ENCODE results near the gene ADAM12.

DNA sequence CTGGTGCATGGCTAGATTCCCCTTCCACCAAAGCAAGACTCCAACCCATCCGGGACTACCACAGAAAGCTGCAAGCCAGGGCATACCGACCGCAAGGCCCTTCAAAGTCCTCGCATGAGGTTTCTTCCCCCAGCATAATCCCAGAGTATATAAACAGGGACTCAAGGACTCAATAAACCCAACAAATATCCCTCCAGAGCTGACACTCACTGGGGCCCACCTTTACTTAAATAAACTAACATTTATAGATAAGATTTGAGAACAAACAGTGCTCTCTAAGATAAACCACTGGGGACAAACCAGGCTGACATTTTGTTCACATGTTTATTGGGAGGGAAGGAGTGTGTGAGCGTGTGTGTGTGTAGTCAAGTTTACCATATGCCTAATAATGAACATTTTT, 138.2 kb downstream of the ADAM12 start:
- TF ChIP-seq CTCF (IDR thresholded peaks at IDR 0.05; ENCODE audit: low read length) = no peak
- TF ChIP-seq EZH2phosphoT487 (IDR thresholded peaks at IDR 0.05; ENCODE audit: low read length) = no peak
